Stimulated activated CD8-positive, alpha-beta memory T cell treated with anti-CD3 and anti-CD28 coated beads, Interleukin-15, amount 100 ng/mL, for 48 hours (primary cell): ENCODE data around the gene VPS16.

ENCODE experiments used
- DNase-seq, 2 donors: peaks; one replicate each; pipeline ENCODE4 v3.0.0-alpha.2; 2020; ENCODE audit warnings: low read depth in 2 of 2

The VPS16 gene

GRCh38 chr20:2840138-2840966, at the start of gene VPS16, which contains the start of gene PCED1A:
Gene VPS16, plus strand, starts transcription at chr20:2840745. Its CDS starts 30 bp downstream, at chr20:2840775.
Gene PCED1A, minus strand, starts transcription at chr20:2840655. Its CDS starts 743 bp downstream, at chr20:2839912.
- DNase-seq: peak; percentile 88 to 89

GRCh38 chr20:2793471-2793870, 47.1 kb upstream of the VPS16 start:
- no peak for DNase-seq

GRCh38 chr20:2794202-2794748, 46.3 kb upstream of the VPS16 start:
- DNase-seq: no peak

- DNase-seq: no peak
These were observed 45.6 kb upstream of the VPS16 start for GRCh38 chr20:2794866-2795447.

- no peak for DNase-seq
These were observed 45.1 kb upstream of the VPS16 start for GRCh38 chr20:2795451-2795850.

GRCh38 chr20:2796011-2796660, 44.4 kb upstream of the VPS16 start:
- DNase-seq: no peak

- DNase-seq: no peak
These were observed 43.2 kb upstream of the VPS16 start for GRCh38 chr20:2797136-2797983.

- no peak for DNase-seq
These were observed 42.3 kb upstream of the VPS16 start for GRCh38 chr20:2798095-2798805.

GRCh38 chr20:2798814-2799213, 41.7 kb upstream of the VPS16 start:
- no peak for DNase-seq

GRCh38 chr20:2799271-2799670, 41.3 kb upstream of the VPS16 start:
- no peak for DNase-seq

GRCh38 chr20:2799688-2800520, 40.6 kb upstream of the VPS16 start:
- DNase-seq: no peak

GRCh38 chr20:2800521-2801285, 39.8 kb upstream of the VPS16 start, which contains the start of gene CPXM1:
Gene CPXM1, minus strand, starts transcription at chr20:2800627. Its CDS starts 55 bp downstream, at chr20:2800572.
- no peak for DNase-seq

GRCh38 chr20:2801286-2801728, 39.2 kb upstream of the VPS16 start:
- DNase-seq: no peak

GRCh38 chr20:2804041-2804828, 36.3 kb upstream of the VPS16 start:
- DNase-seq: no peak

GRCh38 chr20:2804852-2805688, 35.5 kb upstream of the VPS16 start:
- DNase-seq: no peak

GRCh38 chr20:2805689-2806350, 34.7 kb upstream of the VPS16 start:
- DNase-seq: no peak

- no peak for DNase-seq
These were observed 34.2 kb upstream of the VPS16 start for GRCh38 chr20:2806351-2806701.
